Tibial nerve (tissue), 4 donors: Measurements from ENCODE around the gene ST6GALNAC3.
"Not testable (repeated sequence)": the region's sequence is repeated elsewhere in the genome, so short reads cannot be mapped to it uniquely, and the experiment has no call there.

ENCODE experiments used
- CTCF ChIP-seq, 5 experiments: fragments of 200-600 bp in 3 of 5; fragments of 450-650 bp in 2 of 5; sonication (generic) in 3 of 5; IDR thresholded peaks; one replicate each; pipeline ENCODE4 v1.5.1; 2016 to 2019; ENCODE audit warnings: antibody characterized with exemption in 5 of 5, mild to moderate bottlenecking in 3 of 5, moderate library complexity in 2 of 5
- EP300 ChIP-seq, 2 donors: sonication (generic); formaldehyde crosslinking; IDR thresholded peaks; one replicate each; pipeline ENCODE4 v1.6.1; 2017; ENCODE audit warnings: antibody characterized with exemption in 2 of 2, mild to moderate bottlenecking in 1 of 2

DNA sequence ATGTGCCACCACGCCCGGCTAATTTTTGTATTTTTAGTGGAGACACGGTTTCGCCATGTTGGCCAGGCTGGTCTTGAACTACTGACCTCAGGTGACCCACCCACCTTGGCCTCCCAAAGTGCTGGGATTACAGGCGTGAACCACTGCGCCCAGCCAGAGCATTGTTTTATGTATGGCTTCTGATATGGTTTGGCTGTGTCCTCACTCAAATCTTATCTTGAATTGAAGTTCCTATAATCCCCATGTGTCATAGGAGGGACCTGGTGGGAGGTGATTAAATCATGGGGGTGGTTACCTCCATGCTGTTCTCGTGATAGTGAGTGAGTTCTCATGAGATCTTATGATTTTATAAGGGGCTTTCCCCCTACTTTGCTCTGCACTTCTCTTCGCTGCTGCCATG lies 22.5 kb downstream of the ST6GALNAC3 start:
- TF ChIP-seq CTCF, EP300 (IDR thresholded peaks at IDR 0.05): not testable (repeated sequence)
